Caco-2 (cell line): ENCODE results near the gene PRPSAP1. TPM values are rescaled to one million over a fixed set of nuclear protein-coding genes. Genes with fewer than 3 reads are reported as not detected.
A peak's percentile ranks its signal among the peaks of the same experiment; 100 is the strongest.

Source experiments
- BruUV-seq: library from RNA; stranded (reverse); fragments of 400-500 nt; replicated peaks from 2 replicates; lab custom pipeline; 2021; lab: Mats Ljungman, UMichigan
- CTCF ChIA-PET: fragments of 300-600 bp; sonication (Branson Sonifier 250); formaldehyde crosslinking; loops from one replicate; lab custom pipeline; 2022; ENCODE audit warnings: antibody characterized with exemption; lab: Charles Lee
- POLR2A ChIA-PET: fragments of 300-600 bp; sonication (Branson Sonifier 250); formaldehyde crosslinking; loops from one replicate; lab custom pipeline; 2022; ENCODE audit warnings: antibody characterized with exemption; lab: Charles Lee
- DNase-seq, 2 experiments: peaks; one replicate each; pipeline versions ENCODE4 v3.0.0 to v3.0.0-alpha.2; 2020 to 2022
- H3K27me3 ChIP-seq: replicated peaks from 2 replicates; pipeline ENCODE4 v1.6.0; 2011; ENCODE audit warnings: low read length; ENCODE audit not compliant: control insufficient read depth, insufficient read depth
- H3K36me3 ChIP-seq: 2 replicates; pipeline ENCODE4 v1.5.1; 2011; ENCODE audit warnings: low read length; ENCODE audit not compliant: control insufficient read depth, insufficient read depth
- H3K4me1 ChIP-seq: fragments of 250-450 bp; sonication (Bioruptor Pico); 2 replicates; pipeline ENCODE4 v1.5.1; 2020; ENCODE audit warnings: mild to moderate bottlenecking
- H3K4me3 ChIP-seq: 2 replicates; pipeline ENCODE4 v1.5.1; 2011; ENCODE audit warnings: low read depth, mild to moderate bottlenecking, control low read depth, low read length
- H3K9me3 ChIP-seq: fragments of 250-450 bp; sonication (Bioruptor Pico); 2 replicates; pipeline ENCODE4 v1.5.1; 2020; ENCODE audit warnings: mild to moderate bottlenecking, moderate library complexity
- H3K27ac Mint-ChIP-seq: one replicate; pipeline ENCODE4 v1.8.0; 2022; ENCODE audit warnings: mixed read lengths; ENCODE audit not compliant: unreplicated experiment
- H3K27me3 Mint-ChIP-seq: one replicate; pipeline ENCODE4 v1.8.0; 2022; ENCODE audit warnings: mixed read lengths; ENCODE audit not compliant: insufficient read depth, unreplicated experiment
- H3K36me3 Mint-ChIP-seq: one replicate; pipeline ENCODE4 v1.8.0; 2022; ENCODE audit warnings: mild to moderate bottlenecking, mixed read lengths; ENCODE audit not compliant: insufficient read depth, unreplicated experiment
- H3K4me1 Mint-ChIP-seq: one replicate; pipeline ENCODE4 v1.8.0; 2022; ENCODE audit warnings: low read depth, mixed read lengths; ENCODE audit not compliant: unreplicated experiment
- H3K4me3 Mint-ChIP-seq: one replicate; pipeline ENCODE4 v1.8.0; 2022; ENCODE audit warnings: mild to moderate bottlenecking, moderate library complexity, mixed read lengths; ENCODE audit not compliant: unreplicated experiment
- H3K9me3 Mint-ChIP-seq: one replicate; pipeline ENCODE4 v1.8.0; 2022; ENCODE audit warnings: mixed read lengths; ENCODE audit not compliant: unreplicated experiment
- intact Hi-C: fragments of 100-400 bp; cut with micrococcal nuclease; formaldehyde crosslinking; loops from one replicate; pipeline ENCODE4 v1.10.0; 2022; ENCODE audit not compliant: unreplicated experiment
- total RNA-seq: library from RNA; stranded (reverse); gene quantifications from 2 replicates; pipeline ENCODE4 v1.2.3, GENCODE V29; 2022
- TF ChIP-seq, protein P1 (sequence below), 2 experiments: fragments of 200-600 bp in 1 of 2; IDR thresholded peaks; 1 replicate in 1 of 2; 2 replicates in 1 of 2; pipeline versions ENCODE4 v1.5.1 to v1.8.0; 2011 to 2022; ENCODE audit warnings: antibody characterized with exemption in 1 of 2, control low read depth in 1 of 2, inconsistent platforms in 1 of 2, low read depth in 1 of 2, low read length in 1 of 2, mild to moderate bottlenecking in 1 of 2, moderate library complexity in 1 of 2; ENCODE audit not compliant: insufficient read depth in 1 of 2, severe bottlenecking in 1 of 2, unreplicated experiment in 1 of 2

Gene PRPSAP1
- total RNA-seq, 1 experiment from 2014 or later: 87.6 TPM

DNA sequence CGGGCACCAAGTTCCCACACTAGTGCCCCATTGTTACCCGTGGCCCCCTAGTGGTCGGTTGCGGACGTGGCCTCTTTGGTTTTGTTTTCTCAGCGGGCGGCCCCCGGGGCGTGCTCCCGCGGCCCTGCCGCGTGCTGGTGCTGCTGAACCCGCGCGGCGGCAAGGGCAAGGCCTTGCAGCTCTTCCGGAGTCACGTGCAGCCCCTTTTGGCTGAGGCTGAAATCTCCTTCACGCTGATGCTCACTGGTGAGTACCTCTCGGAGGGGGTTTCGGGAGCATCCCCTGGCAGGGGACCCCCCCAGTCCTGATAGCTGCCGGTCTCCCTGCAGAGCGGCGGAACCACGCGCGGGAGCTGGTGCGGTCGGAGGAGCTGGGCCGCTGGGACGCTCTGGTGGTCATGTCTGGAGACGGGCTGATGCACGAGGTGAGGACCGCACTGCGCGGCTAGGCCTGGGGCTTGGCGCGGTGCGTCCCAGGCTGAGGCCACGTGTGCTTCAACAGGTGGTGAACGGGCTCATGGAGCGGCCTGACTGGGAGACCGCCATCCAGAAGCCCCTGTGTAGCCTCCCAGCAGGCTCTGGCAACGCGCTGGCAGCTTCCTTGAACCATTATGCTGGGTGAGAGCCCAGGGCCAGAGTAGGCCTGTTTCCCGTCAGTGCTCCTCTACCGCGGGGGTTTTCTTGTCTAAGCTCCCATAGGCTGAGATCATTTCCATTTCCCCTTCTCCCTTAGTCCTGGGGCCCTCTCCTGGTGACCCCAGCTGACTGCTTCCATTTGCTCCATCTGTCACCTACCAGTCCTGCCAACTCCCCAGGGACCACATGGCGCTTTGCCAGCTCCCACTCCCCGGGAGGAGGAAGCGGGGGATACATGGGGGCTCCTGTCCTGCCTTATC lies 32.4 kb upstream of the PRPSAP1 start:
- ChIA-PET POLR2A (interaction anchor here (0.7 kb wide), 1 partner anchor 12 kb away, joined by 3 read pairs; no protein-coding TSS in a partner anchor), CTCF (interaction anchor here (1.4 to 5.6 kb wide), 6 partner anchors 12 to 85 kb away, joined by 3 to 49 read pairs (median 6); partner anchors contain the start of gene PRPSAP1)
- peaks cover 1% of the 10 kb centered on the region; the same call in 1 of the 2 replicates for H3K27me3 ChIP-seq
- Mint-ChIP-seq H3K9me3 (no peaks in the 10 kb centered on the region), H3K4me1 (no peaks in the 10 kb centered on the region), H3K36me3 (peaks cover 38% of the 10 kb centered on the region), H3K4me3 (peak overlapping the region; percentile 91), H3K27ac (no peak overlapping the region), H3K27me3 (no peaks in the 10 kb centered on the region)
- no peaks in the 10 kb centered on the region for H3K9me3 ChIP-seq
- intact Hi-C loops: loop anchor here (1.0 kb wide), 1 partner anchor 83 kb away; no protein-coding TSS in a partner anchor
- peak overlapping the region; percentile 76 for H3K4me3 ChIP-seq
- peaks cover 14% of the 10 kb centered on the region for H3K4me1 ChIP-seq
- BruUV-seq: no TSS peak
- no peaks in the 10 kb centered on the region for H3K36me3 ChIP-seq
- TF ChIP-seq, protein P1, sequence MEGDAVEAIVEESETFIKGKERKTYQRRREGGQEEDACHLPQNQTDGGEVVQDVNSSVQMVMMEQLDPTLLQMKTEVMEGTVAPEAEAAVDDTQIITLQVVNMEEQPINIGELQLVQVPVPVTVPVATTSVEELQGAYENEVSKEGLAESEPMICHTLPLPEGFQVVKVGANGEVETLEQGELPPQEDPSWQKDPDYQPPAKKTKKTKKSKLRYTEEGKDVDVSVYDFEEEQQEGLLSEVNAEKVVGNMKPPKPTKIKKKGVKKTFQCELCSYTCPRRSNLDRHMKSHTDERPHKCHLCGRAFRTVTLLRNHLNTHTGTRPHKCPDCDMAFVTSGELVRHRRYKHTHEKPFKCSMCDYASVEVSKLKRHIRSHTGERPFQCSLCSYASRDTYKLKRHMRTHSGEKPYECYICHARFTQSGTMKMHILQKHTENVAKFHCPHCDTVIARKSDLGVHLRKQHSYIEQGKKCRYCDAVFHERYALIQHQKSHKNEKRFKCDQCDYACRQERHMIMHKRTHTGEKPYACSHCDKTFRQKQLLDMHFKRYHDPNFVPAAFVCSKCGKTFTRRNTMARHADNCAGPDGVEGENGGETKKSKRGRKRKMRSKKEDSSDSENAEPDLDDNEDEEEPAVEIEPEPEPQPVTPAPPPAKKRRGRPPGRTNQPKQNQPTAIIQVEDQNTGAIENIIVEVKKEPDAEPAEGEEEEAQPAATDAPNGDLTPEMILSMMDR (IDR thresholded peaks at IDR 0.05; ENCODE audit: insufficient read depth in 1 of 2, low read depth in 1 of 2, low read length in 1 of 2, severe bottlenecking in 1 of 2, unreplicated experiment in 1 of 2): peak; percentile 89 to 96
- peak; percentile 87 to 93 for DNase-seq

GRCh38 chr17:76384987-76385891 lies 31.5 kb upstream of the PRPSAP1 start:
- Mint-ChIP-seq H3K27me3 (no peaks in the 10 kb centered on the region), H3K27ac (no peak overlapping the region), H3K4me1 (no peaks in the 10 kb centered on the region), H3K9me3 (no peaks in the 10 kb centered on the region), H3K36me3 (peaks cover 30% of the 10 kb centered on the region), H3K4me3 (peak overlapping the region; percentile 91)
- TSS peak; percentile 9 for BruUV-seq
- H3K27me3 ChIP-seq: peaks cover 1% of the 10 kb centered on the region; the same call in 1 of the 2 replicates
- no peaks in the 10 kb centered on the region for H3K9me3 ChIP-seq
- intact Hi-C loops: loop anchor here (1.0 kb wide), 1 partner anchor 82 kb away; no protein-coding TSS in a partner anchor
- ChIA-PET POLR2A (interaction anchor here (0.7 kb wide), 1 partner anchor 13 kb away, joined by 3 read pairs; no protein-coding TSS in a partner anchor), CTCF (interaction anchor here (0.7 to 5.6 kb wide), 10 partner anchors 11 to 243 kb away, joined by 3 to 49 read pairs (median 4); partner anchors contain the start of gene PRPSAP1)
- H3K4me3 ChIP-seq: peak overlapping the region; percentile 76
- peak in 1 of 2 experiments; percentile 52 for DNase-seq
- TF ChIP-seq, protein P1 (IDR thresholded peaks at IDR 0.05; ENCODE audit: insufficient read depth in 1 of 2, low read depth in 1 of 2, low read length in 1 of 2, severe bottlenecking in 1 of 2, unreplicated experiment in 1 of 2): no peak
- no peaks in the 10 kb centered on the region for H3K36me3 ChIP-seq
- peaks cover 14% of the 10 kb centered on the region for H3K4me1 ChIP-seq
